Measurements from ENCODE around the gene CDH26.
A peak's percentile ranks its signal among the peaks of the same experiment; 100 is the strongest.

CDH26 gene

GRCh38 chr20:60008130-60008808 lies 50.0 kb downstream of the CDH26 start:
- no peak for TF ChIP-seq MAX (IDR thresholded peaks at IDR 0.05)
- TF ChIP-seq USF1 (IDR thresholded peaks at IDR 0.05) = no peak
- no peak for TF ChIP-seq REST (IDR thresholded peaks at IDR 0.05; ENCODE audit: low read depth)
- no peak for TF ChIP-seq FOXM1 (IDR thresholded peaks at IDR 0.05; ENCODE audit: borderline replicate concordance, low read depth)
- TF ChIP-seq TEAD4 (IDR thresholded peaks at IDR 0.05) = no peak

- TF ChIP-seq RAD21 (IDR thresholded peaks at IDR 0.05; ENCODE audit: low read depth) (no peak), EP300 (IDR thresholded peaks at IDR 0.05; ENCODE audit: borderline replicate concordance) (no peak), TCF12 (IDR thresholded peaks at IDR 0.05; ENCODE audit: low read depth) (no peak), USF1 (IDR thresholded peaks at IDR 0.05) (no peak), MAX (IDR thresholded peaks at IDR 0.05) (no peak), ZBTB7A (IDR thresholded peaks at IDR 0.05; ENCODE audit: low read depth) (no peak), CREB1 (IDR thresholded peaks at IDR 0.05; ENCODE audit: low read depth) (no peak), REST (IDR thresholded peaks at IDR 0.05; ENCODE audit: low read depth) (no peak), EGR1 (IDR thresholded peaks at IDR 0.05) (no peak), CEBPB (IDR thresholded peaks at IDR 0.05) (no peak), FOXM1 (IDR thresholded peaks at IDR 0.05; ENCODE audit: borderline replicate concordance, low read depth) (no peak), TAF1 (IDR thresholded peaks at IDR 0.05; ENCODE audit: low read depth) (no peak), NFIC (IDR thresholded peaks at IDR 0.05) (no peak), YY1 (IDR thresholded peaks at IDR 0.05; ENCODE audit: low read depth) (no peak), TEAD4 (IDR thresholded peaks at IDR 0.05) (no peak)
These were observed 51.1 kb downstream of the CDH26 start for GRCh38 chr20:60009318-60009717.

- TF ChIP-seq CREB1 (IDR thresholded peaks at IDR 0.05; ENCODE audit: low read depth) = no peak
- no peak for TF ChIP-seq NFIC (IDR thresholded peaks at IDR 0.05)
- no peak for TF ChIP-seq TEAD4 (IDR thresholded peaks at IDR 0.05)
- TF ChIP-seq EGR1 (IDR thresholded peaks at IDR 0.05) = no peak
- TF ChIP-seq MAX (IDR thresholded peaks at IDR 0.05) = no peak
- no peak for TF ChIP-seq FOXM1 (IDR thresholded peaks at IDR 0.05; ENCODE audit: borderline replicate concordance, low read depth)
- TF ChIP-seq ZBTB7A (IDR thresholded peaks at IDR 0.05; ENCODE audit: low read depth) = no peak
- TF ChIP-seq RAD21 (IDR thresholded peaks at IDR 0.05; ENCODE audit: low read depth) = peak; percentile 29
These were observed 51.8 kb downstream of the CDH26 start for GRCh38 chr20:60009826-60010616.

GRCh38 chr20:60010689-60011458 lies 52.7 kb downstream of the CDH26 start:
- no peak for TF ChIP-seq ZBTB7A (IDR thresholded peaks at IDR 0.05; ENCODE audit: low read depth)
- no peak for TF ChIP-seq TCF12 (IDR thresholded peaks at IDR 0.05; ENCODE audit: low read depth)
- TF ChIP-seq TAF1 (IDR thresholded peaks at IDR 0.05; ENCODE audit: low read depth) = no peak
- TF ChIP-seq USF1 (IDR thresholded peaks at IDR 0.05) = no peak
- TF ChIP-seq RAD21 (IDR thresholded peaks at IDR 0.05; ENCODE audit: low read depth) = no peak
- TF ChIP-seq MAX (IDR thresholded peaks at IDR 0.05) = no peak
- no peak for TF ChIP-seq CREB1 (IDR thresholded peaks at IDR 0.05; ENCODE audit: low read depth)
- TF ChIP-seq TEAD4 (IDR thresholded peaks at IDR 0.05) = no peak
- no peak for TF ChIP-seq EGR1 (IDR thresholded peaks at IDR 0.05)
- TF ChIP-seq CEBPB (IDR thresholded peaks at IDR 0.05) = no peak

Data from Ishikawa (cell line).